GDM1 (cell line): ENCODE measurements around the gene APOL6.

Experiments
- DNase-seq: peaks from one replicate; lab custom pipeline; 2025; lab: John Stamatoyannopoulos, UW

Gene APOL6

GRCh38 chr22:35648066-35649025 lies at the start of gene APOL6:
Gene APOL6 (plus strand): TSS chr22:35648446. CDS start chr22:35656426, 7,980 bp downstream.
- DNase-seq: peak; percentile 17

GRCh38 chr22:35599364-35599763 lies 48.9 kb upstream of the APOL6 start:
- DNase-seq: no peak

GRCh38 chr22:35600476-35600875 lies 47.8 kb upstream of the APOL6 start:
- DNase-seq: no peak

- no peak for DNase-seq
Measured at GRCh38 chr22:35601013-35601580, 47.1 kb upstream of the APOL6 start.

GRCh38 chr22:35601743-35602615 lies 46.3 kb upstream of the APOL6 start:
- DNase-seq: no peak

- no peak for DNase-seq
Measured at GRCh38 chr22:35604621-35605368, 43.5 kb upstream of the APOL6 start.

GRCh38 chr22:35605369-35605680 lies 42.9 kb upstream of the APOL6 start:
- no peak for DNase-seq

- DNase-seq: no peak
Measured at GRCh38 chr22:35605851-35606481, 42.3 kb upstream of the APOL6 start.

GRCh38 chr22:35606916-35607315 lies 41.3 kb upstream of the APOL6 start:
- no peak for DNase-seq

- DNase-seq: no peak
Measured at GRCh38 chr22:35608088-35608487, 40.2 kb upstream of the APOL6 start.

- no peak for DNase-seq
Measured at GRCh38 chr22:35609261-35609660, 39.0 kb upstream of the APOL6 start.

- DNase-seq: no peak
Measured at GRCh38 chr22:35609761-35610160, 38.5 kb upstream of the APOL6 start.

- DNase-seq: no peak
Measured at GRCh38 chr22:35610741-35611140, 37.5 kb upstream of the APOL6 start.

GRCh38 chr22:35611200-35611890 lies 36.9 kb upstream of the APOL6 start:
- no peak for DNase-seq

- no peak for DNase-seq
Measured at GRCh38 chr22:35611891-35612576, 36.2 kb upstream of the APOL6 start.

GRCh38 chr22:35612903-35613302 lies 35.3 kb upstream of the APOL6 start:
- no peak for DNase-seq

GRCh38 chr22:35614404-35614803 lies 33.8 kb upstream of the APOL6 start:
- DNase-seq: no peak

- no peak for DNase-seq
Measured at GRCh38 chr22:35615156-35615555, 33.1 kb upstream of the APOL6 start.

GRCh38 chr22:35616043-35616442 lies 32.2 kb upstream of the APOL6 start:
- DNase-seq: no peak

- no peak for DNase-seq
Measured at GRCh38 chr22:35617137-35617755, 31.0 kb upstream of the APOL6 start, which contains the start of gene MB. Gene MB (minus strand): TSS chr22:35617329. CDS start chr22:35617257, 72 bp downstream.
